ENCODE data around the gene DNMT3A.

DNMT3A gene

DNA sequence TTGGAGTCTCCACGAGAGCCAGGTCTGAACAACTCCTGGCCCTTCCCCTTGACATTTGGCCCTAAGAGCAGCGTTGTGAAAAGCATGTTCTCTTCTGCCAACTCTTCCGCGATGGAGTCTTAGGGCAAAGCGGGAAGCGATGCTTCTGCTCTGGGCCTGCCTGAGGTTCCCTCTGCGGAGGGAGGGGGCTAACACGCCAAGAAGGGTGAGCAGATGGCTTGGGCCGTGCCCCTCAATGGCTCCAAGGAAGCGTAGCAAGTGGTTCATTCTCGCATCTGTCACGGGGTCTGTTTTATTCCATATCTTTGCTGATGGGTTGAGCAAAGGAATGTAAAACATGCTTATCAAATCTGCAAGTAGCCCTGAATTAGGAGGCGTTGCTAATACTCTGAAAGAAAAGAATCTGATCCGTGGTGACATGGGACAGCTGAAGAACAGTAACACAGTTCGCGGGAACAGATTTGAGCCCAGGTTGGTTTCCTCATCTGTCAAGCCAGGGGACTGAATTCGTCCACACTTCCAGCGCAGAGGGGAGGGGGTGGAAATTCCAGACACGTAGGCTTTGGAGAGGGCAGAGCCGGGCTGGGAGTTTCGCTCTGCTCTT, 38.0 kb downstream of the DNMT3A start:
- DNase-seq: no peak

DNA sequence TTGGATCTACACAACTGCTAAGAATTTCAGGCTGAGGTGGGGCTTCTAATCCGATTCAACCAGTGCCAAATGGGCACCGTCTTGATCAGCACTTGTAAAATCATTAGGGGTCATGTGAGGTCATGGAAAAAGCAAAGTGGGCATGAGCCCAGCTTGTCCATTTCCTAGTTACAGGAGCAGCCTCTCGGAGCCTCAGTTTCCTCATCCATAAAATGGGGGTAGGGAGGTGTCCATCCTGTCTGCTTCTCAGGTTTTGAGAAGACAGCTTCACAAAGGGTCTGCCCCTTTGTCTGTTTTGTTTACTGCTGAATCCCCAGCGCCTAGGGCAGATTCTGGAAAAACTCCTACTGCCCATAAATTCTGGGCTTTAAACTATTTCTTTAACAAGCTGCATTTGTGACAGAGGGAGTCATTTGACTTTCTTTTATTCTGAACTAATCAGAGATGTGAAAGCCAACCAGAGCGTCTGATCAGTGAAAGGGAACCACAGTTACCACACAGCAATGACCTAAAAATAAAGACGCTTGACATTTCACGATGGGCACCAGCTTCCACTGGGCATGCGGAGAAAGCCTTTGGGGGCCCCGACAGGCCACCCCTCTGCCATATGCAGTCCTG, 38.9 kb downstream of the DNMT3A start:
- DNase-seq: no peak

DNA sequence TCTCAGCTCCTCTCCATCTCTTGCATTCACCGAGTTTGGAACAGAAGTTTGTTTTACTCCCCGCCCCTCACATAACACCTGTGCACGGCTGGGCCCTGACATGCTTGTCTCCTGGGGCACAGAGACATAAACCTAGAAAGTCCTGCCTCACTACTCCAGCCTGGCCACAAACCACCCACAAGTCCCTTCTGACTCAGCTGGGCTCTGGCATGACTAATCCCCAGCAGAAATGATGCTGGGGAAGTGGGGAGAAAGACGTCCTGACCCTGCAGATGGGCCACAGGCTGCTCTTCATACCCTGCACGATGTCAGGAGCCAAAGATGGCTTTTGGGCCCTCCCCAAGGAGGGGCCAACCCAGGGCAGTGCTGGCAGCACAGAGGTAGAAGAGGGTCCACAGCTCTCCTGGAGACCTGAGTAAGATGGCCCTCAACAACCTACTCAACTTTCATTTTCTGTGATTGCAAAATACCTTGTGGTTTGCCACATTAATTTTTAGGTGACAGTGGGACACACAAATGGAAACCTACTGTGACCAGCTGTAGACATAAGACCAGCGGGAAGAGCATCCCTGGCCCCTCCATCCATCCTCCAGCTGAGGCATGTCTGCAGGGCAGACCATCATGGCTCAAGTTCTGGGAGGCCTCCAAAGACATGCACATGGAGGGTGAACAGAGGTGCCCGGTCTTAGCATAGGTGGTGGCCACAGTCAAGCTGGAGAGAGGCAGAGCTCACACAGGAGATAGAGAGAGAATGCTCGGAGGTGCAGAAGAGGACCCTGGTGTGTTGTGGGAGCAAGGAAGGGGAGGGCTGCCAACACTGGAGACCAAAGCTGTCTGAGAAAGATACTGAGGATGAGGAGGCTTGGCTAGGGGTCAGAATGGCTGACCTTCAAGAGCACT, 40.0 kb downstream of the DNMT3A start:
- no peak for DNase-seq

DNA sequence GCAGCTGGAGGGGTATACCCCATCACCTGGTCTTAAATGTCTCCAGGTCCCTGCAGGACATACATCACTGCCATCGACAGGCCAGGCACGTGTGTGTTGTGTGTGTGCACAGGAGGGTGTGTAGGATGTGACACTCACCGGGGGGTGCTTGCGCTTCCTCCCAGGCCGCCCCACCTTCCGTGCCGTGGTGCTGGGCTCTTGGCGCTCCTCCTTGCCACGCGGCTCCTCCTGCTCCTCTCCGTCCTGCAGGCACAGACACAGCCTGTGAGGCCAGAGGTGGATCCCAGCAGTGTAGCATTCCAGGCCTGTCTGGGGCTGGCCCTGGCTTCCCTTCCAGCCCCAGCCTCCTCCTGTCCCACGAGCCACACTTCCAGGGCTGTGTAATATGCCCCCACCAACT, 41.7 kb downstream of the DNMT3A start:
- no peak for DNase-seq

DNA sequence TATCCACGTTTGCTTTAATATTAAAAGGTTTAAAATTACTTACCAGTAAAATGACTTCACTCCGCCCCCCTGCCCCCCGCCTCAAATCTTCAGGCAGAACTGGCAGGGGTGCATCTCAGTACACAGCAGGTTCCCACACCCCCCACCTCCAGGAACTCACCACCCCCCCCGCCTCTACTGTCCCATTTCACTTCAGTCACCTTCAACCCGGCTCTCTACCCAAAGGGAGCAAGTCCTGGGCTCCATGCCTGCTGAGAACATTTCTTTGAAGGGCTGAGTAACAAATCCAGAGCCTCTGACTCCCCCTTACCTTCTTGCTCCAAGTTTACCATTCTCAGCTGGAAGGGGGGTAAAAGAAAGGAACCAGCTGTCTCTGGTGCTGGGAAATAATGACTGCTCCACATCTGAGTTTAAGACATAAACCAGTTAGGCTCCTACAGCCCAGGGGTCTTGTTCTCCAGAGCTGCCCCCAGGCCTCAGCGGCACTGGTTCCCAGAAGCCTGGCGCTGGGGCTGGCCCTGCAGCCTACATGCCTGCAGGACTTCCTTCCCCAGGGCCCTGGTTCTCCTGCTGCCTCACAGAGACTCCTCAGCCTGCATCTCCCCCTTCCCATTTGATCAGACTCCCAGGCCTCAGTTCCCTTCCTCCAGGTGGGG, 42.8 kb downstream of the DNMT3A start:
- no peak for DNase-seq

DNA sequence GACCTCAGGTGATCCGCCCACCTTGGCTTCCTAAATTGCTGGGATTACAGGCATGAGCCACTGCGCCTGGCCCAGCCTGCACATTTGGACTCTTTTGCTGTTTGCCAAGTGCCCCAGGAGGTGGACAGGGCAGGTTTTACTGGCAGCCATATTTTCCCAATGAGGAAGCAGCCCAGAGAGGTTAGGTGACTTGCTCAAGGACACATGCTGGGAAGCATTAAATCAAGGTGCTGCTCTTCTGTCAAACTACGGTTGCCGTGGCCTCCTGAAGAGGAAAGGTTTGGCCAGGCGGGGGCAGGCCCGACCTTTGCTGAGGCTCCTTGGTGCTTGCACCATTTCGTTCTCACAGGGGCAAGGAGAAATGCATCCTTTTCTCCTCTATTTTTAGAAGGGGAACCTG, 44.0 kb downstream of the DNMT3A start:
- DNase-seq: peak in 1 of 3 experiments; percentile 26

DNA sequence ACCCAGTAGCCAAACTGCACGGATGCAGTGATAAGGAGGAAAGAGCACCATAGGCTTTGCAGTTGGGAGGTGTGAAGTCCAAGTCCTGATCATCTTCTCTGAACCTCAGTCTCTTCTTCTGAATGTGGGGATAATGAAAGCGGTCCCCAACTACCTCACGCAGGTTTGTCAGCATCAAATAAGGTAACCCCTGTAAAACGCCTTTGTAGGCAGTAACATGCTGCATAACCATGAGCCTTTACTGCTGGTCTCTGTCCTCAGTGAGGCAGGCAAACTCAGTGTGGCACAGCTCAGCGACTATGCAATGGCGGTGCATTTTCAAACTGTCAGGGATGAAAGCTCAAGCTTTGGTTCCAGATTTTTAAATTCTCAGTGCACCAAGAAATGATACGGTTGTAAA, 46.1 kb downstream of the DNMT3A start:
- no peak for DNase-seq

DNA sequence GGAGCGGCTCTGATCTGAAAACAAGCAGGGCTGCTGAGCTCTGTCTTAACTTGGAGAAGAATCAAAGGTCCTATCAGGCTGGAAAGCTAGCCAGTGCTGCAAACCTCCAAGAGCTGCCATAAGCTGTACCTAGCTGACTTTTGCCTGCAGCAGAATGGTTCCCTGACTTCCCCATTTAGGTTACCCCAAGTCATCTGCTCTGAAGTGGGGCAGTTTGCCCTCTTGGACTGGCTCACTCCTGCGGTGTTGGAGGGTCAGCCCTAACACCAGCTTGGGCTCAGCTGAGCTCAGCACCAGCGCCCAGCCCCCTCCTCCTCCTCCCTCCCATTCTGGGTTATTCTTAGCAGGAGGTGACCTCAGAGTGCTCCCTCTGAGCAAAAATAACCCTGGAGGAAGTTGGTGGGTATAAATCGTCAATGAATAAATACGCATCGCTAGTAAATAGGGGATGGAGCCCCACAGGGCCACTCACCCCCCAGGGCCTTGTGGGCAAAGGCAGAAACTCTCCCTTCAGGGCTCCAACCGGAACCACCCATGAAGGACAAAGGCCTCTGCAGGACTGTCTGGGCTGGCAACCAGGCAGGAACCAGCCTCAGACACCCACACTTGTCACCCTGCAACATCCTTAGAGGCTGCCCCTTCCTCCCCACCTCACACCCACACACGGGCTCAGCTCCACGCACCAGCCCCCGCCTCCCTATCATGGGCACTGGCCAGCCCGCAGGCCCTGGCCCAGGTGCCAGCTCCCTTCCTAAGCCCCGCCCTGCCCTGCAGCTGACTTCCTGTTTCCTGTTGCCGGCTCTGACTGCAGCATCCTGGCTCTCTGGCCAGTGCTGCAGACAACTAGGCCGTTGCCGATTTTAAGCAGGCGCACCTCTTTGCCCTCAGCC, 46.9 kb downstream of the DNMT3A start:
- DNase-seq: peak in 2 of 3 experiments; percentile 70 to 81

DNA sequence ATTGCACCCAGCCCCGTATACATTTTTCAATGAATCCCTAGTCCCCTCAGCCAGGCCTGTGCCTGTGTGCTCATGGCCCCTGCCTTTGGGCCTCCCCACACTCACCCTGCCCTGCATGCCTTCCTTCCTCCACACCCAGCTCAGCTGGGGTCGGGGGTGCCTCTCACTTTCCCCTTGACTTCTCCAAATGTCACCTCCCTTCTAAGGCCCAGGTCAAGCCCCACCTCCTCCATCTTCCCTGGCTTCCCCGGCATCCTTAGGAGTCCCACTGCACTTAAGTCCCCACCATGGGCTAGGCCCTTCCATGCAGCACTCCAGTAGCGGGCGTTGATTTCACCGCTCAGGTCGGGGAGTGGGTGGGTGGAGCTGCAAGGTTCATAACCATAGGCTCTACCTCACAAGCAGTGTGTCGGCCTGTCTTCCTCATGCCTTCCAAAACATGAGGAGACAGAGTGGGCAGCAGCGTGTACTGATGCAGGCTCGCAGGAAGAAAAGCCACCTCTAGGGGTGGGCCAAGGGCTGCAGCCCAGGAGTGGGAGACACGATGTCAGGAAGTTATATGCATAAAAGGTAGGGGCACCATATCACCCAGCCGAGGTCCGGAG, 47.7 kb downstream of the DNMT3A start:
- no peak for DNase-seq

DNA sequence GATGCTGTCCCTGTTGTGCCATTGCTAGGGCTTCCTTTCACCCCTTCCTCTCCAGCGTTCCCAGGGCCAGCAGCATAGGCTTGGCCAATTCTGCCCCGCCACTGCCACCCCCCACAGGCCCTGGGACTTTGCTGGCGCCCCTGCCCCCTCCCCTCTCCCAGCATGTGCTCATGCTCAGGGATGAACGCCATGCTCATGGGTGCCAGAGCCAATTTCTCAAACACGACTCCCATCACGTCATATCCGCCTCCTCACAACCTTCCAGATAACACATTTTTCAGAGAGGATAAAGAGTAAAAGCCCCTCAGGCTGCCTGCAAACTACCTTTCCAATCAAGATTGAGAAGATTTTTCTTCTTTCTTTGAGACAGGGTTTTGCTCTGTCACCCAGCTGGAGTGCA, 48.6 kb downstream of the DNMT3A start:
- DNase-seq: no peak

DNA sequence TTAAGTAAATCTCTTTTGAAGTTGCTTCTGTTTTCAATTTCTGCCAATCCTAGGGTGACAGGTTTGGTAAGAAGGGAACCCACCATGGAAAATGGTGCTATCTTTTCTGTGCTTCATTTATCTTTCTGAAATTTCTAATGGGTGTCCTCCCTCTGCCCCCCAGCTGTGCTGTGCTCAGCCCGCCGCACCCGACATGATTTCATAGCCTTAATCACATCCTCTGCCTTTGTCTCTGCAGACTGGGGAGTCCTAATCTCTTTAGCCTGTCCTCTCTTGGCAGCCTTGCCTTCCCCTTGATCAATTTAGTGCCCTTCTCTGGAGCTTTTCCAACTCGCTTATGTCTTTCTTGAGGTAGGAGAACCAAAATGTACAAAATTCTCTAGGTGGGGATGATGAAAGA, 49.3 kb downstream of the DNMT3A start:
- DNase-seq: no peak

DNA sequence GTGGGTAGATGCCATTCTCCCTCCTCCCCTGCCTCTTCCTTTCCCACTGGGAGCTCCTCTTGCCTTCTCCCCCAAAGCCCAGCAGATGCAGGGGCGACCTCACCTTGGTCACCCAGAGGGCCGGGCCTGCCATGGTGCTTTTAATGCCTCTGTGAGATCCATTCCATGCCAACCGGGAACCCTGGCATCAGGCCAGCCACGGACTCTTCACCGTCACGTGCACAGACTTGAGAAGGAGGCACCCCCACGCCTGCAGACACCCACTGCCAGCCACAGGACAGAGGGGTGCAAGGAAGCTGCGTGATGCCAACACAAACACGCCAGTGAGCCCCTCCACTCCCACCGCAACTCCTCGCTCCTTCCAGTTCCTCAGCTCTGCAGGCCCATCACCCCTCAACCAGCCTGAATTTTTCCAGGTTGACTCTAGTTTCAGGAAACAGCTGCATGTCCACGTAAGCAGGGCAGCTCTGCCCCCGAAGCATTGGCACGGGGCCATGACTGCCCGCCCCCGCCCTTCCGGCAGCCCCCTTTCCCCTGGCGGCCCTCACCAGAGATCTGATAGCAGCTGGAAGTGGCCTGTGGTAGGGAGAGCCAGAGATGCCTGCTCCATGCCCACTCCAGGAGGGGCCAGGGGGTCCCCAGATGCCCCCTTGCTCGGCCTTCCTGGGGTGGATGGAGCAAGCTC, 50.8 kb downstream of the DNMT3A start:
- DNase-seq: peak in 2 of 3 experiments; percentile 19 to 61

DNA sequence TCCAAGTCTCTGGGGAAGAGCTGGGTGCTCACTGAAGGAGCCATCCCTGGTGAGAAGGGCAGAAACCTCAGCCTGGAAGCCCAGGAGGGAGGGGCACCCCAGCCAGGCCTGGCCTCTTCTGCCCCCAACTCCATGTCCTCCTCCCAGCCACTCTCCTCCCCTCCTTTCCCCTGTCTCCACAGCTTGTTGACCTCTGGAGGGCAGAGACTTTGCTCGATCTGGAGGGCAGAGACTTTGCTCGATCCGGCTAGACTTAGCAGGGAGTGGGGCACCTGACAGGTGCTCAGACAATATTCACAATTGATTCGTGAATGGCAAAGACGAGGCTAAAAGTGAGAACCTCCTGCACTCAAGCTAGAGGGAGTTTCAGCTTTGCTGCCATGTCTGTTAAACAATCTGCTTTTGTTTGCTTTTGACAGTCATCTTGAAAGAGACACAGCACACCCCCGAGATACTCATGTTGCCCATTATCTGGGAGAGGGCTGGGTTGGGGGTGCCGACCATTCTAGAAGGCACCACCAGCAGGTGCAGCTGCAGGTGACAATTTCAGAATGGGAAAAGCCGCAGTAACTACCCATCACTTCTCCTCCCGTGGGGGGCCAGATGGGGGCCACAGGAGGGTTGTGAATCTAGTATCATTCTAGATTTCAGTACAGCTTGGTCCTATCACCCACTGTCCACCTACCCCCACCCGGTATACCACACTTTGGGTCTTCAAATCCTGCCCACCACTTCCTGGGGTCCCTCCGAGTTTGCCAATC, 54.8 kb downstream of the DNMT3A start:
- peak in 2 of 3 experiments; percentile 22 to 24 for DNase-seq

DNA sequence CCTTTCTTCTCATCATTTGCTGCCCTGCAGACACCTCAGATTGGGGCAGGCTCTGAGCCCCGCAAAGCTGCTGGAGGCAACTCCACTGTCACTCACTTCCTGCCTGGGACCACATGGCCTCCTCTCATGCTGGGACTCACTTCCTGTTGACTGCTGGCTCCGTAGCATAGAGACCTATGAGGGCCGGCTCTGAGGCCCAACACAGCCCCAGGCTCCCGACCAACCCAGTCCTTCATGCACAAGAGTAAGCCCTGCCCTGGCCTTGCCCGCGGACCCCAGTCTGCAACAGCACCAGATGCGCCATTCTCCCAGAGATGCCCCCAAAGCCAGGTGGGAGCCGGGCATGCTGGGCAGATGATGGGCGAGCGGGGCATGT, 55.7 kb downstream of the DNMT3A start:
- no peak for DNase-seq

DNA sequence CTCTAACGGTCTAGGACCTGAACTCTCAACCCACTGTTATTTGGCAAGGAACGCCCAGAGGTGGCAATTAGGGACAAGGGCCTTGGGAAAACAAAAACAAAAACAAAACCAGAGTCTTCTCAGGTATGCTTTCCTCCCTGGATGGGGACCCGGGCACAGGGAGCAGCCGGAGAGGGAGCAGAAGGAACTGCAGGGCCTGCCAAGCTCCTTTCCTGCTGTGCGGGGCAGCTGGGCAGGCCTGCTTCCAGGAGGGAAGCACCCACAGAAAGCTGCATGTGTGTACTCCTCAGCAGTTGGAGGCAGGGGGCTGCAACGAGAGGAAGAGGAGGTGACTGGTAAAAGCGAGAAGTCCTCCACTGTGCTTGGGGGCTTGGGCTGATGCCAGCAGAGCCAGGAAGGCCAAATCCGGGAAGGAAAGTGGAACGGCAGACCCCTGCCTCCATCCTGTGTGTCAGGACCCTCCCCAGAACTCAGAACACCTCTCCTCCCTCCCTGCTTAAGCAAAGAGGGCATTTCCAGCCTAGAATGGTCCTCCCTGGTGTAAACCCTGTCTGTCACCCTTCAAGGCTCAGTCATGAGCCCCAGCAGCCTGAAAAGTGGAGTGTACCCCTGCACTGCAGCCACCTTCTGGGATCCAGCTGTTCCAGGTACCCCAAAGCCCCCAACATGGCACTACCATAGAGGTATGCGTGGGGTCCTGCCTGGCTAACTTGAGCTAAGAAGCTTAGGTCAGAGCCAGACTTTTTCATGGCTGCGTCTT, 56.3 kb downstream of the DNMT3A start:
- no peak for DNase-seq

DNA sequence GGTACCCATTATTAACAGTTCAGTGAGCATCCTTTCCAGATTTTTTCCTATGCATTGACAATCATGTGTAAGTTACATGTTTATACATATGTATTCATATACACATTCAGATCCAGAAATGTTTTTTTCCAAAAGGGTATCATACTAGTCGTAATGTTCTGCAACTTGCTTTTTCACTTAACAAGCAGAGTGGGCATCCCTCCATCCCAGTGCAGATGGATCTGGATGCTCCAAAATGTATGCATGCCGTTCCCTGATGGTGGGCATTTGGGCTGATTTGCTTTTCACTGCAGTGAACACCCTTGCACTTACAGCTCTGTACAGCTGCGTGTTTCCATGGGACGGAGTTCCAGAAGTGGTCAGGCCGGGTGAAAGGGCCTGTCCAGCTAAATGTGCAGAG, 57.0 kb downstream of the DNMT3A start:
- no peak for DNase-seq

DNA sequence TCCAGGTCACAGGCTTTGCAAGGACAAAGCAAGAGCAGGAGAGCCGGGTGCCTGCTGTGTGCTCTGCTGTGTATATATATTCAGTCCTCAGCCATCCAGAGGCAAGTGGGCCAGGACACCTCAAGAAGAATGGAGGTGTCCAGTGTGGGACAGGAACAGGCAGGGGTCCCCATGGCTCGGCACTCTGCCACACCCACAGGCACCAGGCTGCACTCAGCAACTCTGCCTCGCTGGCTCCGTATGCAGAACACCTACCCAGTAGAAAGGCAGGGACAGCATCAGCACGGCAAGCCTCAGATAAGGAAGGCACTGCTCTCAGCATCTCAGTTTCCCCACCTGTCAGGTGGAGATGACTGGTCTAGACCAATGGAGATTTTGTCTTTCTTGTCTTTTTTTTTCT, 57.8 kb downstream of the DNMT3A start:
- DNase-seq: no peak

DNA sequence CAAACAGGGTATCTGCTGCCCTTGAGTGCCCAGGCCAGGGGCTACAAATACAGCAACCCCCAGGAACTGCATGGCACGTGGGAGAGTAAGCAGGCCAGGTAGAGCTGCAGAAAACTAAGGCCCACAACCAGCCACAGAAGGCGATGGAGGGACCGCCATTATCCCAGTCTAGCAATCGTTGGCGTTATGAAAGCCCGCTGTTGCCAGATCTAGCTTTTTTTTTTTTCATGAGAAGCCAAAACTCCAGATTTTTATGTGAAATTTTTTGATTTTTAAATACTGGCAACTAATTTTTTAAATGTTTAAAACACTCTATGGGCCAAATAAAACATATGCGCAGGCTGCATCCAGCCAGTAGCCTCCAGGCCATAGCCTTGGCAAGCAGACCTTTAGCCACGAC, 59.8 kb downstream of the DNMT3A start:
- no peak for DNase-seq

DNA sequence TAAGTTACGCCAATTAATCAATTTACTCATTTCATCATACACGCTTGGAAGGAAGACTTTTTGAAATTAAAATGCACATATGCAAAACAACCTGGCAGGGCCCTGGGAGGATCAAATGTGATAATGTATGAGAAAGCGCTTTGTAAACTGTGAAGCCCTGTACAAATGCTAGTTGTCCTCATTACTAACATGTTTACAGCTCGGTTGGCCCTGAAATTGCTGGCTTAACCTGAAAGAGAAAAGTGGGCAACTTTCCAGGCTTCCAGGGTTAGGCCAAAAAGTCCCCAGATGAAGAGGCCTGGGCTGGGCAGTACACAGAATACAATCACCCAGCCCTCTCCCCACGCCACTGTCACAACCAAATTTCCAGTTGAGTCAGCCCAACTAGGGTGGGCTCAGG, 60.2 kb downstream of the DNMT3A start:
- no peak for DNase-seq

Data from NCI-H1417 (cell line).